GM23338 (cell line): Measurements from ENCODE around the gene DNLZ.
"Not testable (repeated sequence)": the region's sequence is repeated elsewhere in the genome, so short reads cannot be mapped to it uniquely, and the experiment has no call there.

ENCODE experiments used
- CTCF ChIP-seq, 2 experiments: fragments of 200-600 bp in 1 of 2; sonication (generic) in 1 of 2; conservative IDR thresholded peaks; 2 replicates each; pipeline versions ENCODE4 v1.5.1 to v1.6.1; 2016 to 2017; ENCODE audit warnings: antibody characterized with exemption in 2 of 2, low read depth in 2 of 2, mild to moderate bottlenecking in 2 of 2, moderate library complexity in 1 of 2
- EZH2 ChIP-seq: fragments of 200-600 bp; sonication (generic); IDR thresholded peaks from one replicate; pipeline ENCODE4 v1.8.0; 2017; ENCODE audit warnings: antibody characterized with exemption, mild to moderate bottlenecking, low read depth; ENCODE audit not compliant: unreplicated experiment
- REST ChIP-seq: IDR thresholded peaks from one replicate; pipeline ENCODE4 v1.6.1; 2018; ENCODE audit warnings: antibody characterized with exemption; ENCODE audit not compliant: unreplicated experiment

DNA sequence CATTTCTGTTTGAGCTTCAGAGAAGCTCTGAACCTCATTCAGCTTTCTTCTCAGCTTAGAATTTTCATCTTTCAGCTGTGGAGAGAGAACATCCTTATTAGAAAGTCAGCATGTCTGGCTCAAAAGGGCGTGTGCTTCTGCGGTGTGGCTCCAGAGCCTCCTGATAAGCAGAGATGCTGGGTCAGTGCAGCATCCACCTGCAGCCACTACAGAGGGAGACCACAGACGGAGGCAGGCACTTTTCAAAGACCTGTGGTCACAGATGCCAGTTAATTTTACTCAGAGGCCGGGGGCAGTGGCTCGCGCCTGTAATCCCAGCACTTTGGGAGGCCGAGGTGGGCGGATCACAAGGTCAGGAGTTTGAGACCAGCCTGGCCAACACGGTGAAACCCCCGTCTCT lies 42.4 kb upstream of the DNLZ start:
- not testable (repeated sequence) for TF ChIP-seq CTCF (conservative IDR thresholded peaks at IDR 0.05; ENCODE audit: low read depth in 2 of 2); EZH2; REST
